Kidney epithelial cell (primary cell): Measurements from ENCODE around the gene SCAI. TPM values are rescaled to one million over a fixed set of nuclear protein-coding genes. Genes with fewer than 3 reads are reported as not detected.

Source experiments
- DNase-seq: peaks from one replicate; pipeline ENCODE4 v3.0.0-alpha.2; 2010; ENCODE audit warnings: low read depth
- H3K27me3 ChIP-seq: 2 replicates; pipeline ENCODE4 v1.6.0; 2011; ENCODE audit warnings: low read length; ENCODE audit not compliant: control insufficient read depth, insufficient read depth
- H3K36me3 ChIP-seq: 2 replicates; pipeline ENCODE4 v1.5.1; 2011; ENCODE audit warnings: low read length; ENCODE audit not compliant: control insufficient read depth, insufficient read depth
- H3K4me3 ChIP-seq: 2 replicates; pipeline ENCODE4 v1.5.1; 2011; ENCODE audit warnings: low read depth, mild to moderate bottlenecking, control low read depth, low read length
- total RNA-seq: library from RNA; depleted of rRNA; stranded (reverse); fragments of >200 nt; gene quantifications from 2 replicates; pipeline ENCODE4 v1.2.3, GENCODE V29; 2015
- TF ChIP-seq, protein P1 (sequence below): IDR thresholded peaks from 2 replicates; pipeline ENCODE4 v1.5.1; 2011; ENCODE audit warnings: mild to moderate bottlenecking, moderate library complexity, low read length, control low read depth, inconsistent platforms; ENCODE audit not compliant: insufficient read depth, poor library complexity, severe bottlenecking

The SCAI gene
- total RNA-seq, 1 donor from 2014 or later, result 2.3 TPM

DNA sequence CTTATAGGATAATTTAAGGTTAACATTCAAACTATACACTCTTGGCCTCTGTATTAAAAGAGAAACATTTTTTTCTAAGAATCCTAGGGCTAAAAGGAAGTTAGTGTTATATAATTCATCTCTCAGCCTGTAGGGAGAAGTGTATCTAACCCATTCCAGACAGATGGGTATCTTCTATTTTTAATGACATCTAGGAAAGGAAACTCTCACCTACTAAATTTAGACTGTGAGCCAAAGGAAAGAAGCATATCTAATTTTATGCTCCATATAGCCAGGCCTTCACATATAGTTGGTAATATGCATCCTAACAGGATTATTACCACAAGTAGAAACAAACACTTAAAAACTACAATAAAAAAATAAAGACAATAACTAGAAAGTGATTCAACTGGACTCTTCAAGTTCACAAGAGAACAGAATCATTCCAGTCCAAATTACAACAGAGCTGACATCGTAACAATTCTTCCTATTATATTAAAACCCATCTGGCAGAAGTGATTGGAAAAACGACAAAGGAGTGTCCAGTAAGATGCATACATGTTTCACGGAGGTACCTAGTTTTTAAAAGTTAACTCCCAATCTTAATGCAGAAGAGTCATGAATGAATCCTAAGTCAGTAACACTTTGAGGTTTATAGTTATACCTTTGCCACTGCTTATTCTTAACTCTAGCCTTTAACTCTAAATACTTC is 39.4 kb downstream of the SCAI start:
- Histone ChIP-seq H3K27me3 (no peaks in the 10 kb centered on the region), H3K36me3 (no peaks in the 10 kb centered on the region), H3K4me3 (no peak overlapping the region)
- TF ChIP-seq, protein P1, sequence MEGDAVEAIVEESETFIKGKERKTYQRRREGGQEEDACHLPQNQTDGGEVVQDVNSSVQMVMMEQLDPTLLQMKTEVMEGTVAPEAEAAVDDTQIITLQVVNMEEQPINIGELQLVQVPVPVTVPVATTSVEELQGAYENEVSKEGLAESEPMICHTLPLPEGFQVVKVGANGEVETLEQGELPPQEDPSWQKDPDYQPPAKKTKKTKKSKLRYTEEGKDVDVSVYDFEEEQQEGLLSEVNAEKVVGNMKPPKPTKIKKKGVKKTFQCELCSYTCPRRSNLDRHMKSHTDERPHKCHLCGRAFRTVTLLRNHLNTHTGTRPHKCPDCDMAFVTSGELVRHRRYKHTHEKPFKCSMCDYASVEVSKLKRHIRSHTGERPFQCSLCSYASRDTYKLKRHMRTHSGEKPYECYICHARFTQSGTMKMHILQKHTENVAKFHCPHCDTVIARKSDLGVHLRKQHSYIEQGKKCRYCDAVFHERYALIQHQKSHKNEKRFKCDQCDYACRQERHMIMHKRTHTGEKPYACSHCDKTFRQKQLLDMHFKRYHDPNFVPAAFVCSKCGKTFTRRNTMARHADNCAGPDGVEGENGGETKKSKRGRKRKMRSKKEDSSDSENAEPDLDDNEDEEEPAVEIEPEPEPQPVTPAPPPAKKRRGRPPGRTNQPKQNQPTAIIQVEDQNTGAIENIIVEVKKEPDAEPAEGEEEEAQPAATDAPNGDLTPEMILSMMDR, result no peak
- no peak for DNase-seq

DNA sequence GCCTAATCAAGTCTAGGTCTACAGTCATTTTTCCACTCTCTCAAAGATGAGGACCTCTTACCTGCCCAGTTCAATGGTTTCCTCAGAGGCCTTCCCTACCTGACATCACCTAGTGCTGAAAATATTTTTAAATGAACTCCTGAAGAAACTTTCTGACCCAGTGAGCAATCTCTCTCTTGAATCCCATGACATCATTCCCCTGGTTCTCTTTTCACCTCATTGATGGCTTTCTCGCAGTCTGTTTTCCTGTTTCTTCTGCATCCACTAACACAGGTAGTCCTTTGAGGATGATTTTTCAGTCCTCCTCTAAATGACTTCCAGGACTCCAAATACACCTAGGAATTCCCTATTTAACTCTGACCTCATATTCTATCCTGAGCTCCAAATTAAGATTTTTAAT is 40.3 kb downstream of the SCAI start:
- DNase-seq, result no peak
- no peak overlapping the region for H3K4me3 ChIP-seq
- H3K36me3 ChIP-seq, result no peaks in the 10 kb centered on the region
- H3K27me3 ChIP-seq, result no peaks in the 10 kb centered on the region
- TF ChIP-seq, protein P1, result no peak

DNA sequence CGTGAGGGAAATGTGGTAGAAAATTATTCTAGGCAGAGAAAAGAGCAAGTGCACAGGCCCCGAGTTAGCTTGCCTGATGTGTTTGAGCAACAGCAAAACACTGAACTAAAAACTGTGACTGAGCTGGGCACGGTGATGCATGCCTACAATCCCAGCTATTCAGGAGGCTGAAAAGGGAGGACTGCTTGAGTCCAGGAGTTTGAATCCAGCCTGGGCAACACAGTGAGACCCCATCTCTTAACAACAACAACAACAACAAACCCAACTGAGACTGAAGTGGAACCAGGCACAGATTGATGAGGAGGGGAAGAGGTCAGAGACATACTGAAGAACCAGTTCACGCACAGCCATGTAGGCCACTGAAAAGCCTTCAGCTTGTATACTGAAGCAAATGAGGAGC is 42.5 kb downstream of the SCAI start:
- H3K36me3 ChIP-seq, result no peaks in the 10 kb centered on the region

DNA sequence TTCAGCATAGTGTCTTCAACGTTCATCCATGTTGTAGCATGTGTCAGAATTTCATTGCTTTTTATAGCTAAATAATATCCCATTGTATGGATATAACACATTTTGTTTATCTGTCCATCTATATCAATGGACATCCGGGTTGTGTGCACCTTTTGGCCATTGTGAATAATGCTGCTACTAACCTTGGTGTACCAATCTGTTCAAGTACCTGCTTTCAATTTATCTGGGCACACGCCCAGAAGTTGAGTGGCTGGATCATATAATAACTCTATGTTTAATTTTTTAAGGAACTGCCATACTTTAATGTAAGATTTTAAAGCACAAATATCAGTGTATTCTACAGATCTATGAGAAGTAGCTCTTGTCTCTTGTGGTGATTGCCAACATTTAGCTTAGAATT is 43.5 kb downstream of the SCAI start:
- Histone ChIP-seq H3K4me3 (no peak overlapping the region), H3K36me3 (no peaks in the 10 kb centered on the region), H3K27me3 (no peaks in the 10 kb centered on the region)
- no peak for DNase-seq
- TF ChIP-seq, protein P1, result no peak

More for the DNA sequence above, 42.5 kb downstream of the SCAI start:
- no peak for DNase-seq
- H3K4me3 ChIP-seq, result no peak overlapping the region
- TF ChIP-seq, protein P1, result no peak
- H3K27me3 ChIP-seq, result no peaks in the 10 kb centered on the region

DNA sequence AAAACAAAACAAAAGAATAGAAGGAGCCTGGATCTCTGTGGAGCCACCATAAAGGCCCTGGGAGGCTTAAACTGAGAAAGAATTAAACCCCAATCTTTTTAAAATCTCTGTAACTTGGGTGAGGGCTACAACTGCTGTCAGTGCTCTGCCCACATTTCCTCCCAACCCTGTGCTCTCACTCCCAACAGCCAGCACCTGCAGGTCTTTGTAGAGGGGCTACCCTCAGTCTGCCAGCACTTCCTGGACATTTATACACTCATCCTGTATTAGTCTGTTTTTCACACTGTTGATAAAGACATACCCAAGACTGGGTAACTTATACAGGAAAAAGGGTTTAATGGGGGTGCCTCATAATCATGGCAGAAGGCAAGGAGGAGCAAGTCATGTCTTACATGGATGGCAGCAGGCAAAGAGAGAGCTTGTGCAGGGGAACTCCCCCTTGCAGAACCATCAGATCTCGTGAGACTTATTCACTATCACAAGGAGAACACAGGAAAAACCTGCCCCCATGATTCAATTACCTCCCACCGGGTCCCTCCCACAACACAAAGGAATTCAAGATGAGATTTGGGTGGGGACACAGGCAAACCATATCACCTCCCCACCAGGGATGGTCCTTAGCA is 47.4 kb downstream of the SCAI start:
- no peaks in the 10 kb centered on the region for H3K27me3 ChIP-seq
- H3K4me3 ChIP-seq, result no peak overlapping the region
- TF ChIP-seq, protein P1, result no peak
- DNase-seq, result no peak
- no peaks in the 10 kb centered on the region for H3K36me3 ChIP-seq
